GM21619 (cell line): ENCODE results near the gene SAMD13.

Experiments used
- ATAC-seq: cut with Tn5 transposase; IDR thresholded peaks from one replicate; pipeline ENCODE4 v1.9.1; 2021; ENCODE audit not compliant: unreplicated experiment

SAMD13 gene

DNA sequence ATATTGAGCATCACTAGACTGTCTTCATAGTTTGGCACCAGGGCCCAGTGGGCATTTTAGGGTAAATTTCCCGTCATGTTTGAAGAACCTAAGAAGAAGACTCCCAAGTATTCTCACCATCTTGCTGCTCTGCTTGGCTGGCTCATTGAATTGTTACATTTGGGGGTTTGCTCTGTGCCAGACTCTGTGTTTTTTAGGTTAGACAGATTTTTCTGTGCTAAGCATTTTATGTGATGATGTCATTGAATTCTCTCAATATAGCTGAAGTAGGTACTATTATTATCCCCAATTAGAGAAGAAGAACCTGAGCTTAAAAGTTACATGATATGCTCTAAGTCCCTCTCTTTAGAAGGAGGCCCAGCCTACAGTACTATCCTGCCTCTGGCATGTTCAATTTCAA lies 68.8 kb downstream of the SAMD13 start:
- ATAC-seq: no peak

DNA sequence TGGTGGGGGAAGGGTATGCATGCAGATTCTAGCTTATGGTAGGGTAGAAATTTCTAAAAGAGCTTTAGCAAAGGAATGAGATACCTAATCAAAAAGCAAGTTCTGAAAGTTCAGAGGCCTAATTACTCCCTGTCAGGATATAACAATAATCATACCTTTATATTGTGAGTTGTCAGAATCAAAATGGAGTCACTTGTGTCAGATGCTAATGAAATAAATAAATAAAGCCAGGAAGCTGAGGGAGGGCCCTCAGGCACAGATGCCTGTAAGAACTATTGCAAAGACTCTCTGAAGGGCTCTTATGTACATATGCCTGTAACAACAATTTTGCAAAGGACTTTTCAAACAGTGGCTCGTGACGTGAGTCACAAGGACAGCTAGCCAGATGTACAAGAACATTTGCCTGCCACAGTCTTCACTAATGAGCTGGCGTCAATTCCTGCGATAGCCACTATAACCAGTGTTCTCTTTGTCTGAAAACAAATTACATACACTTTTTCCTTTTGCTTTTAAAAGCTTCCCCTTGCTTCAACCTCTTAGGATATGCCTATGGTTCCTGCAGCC lies 69.4 kb downstream of the SAMD13 start:
- no peak for ATAC-seq

DNA sequence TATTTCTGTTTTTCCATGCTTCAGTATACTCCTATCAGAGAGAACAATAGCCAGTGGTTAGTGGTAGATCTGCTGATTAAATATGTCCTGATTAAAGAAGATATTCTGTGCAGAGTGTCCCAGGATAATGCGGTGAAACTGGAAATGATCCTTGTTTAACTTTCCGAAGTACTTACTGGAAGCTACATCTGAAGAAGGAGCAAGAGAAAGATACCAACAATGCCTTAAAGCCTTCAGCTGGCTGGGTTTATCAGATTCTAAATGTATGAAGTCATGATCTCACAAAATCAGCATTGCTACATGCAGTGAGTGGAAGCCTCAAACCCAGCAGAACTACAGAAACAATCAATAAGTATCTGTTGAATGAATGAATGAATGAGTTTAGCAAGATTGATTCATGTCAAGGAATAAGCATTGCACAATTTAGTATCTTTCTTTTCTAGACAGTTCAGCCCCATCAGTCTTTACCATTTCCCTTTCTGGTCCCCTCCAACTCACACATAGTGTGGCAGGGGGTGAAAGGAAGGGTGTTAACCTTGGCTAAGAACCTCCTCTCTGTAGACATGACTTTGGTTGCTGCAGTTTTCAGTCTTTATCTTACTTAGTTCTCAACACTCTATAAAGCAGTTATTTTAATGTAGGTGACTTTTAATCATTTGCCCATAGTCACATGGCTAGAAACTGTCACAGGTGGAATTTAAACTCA lies 72.1 kb downstream of the SAMD13 start:
- no peak for ATAC-seq

DNA sequence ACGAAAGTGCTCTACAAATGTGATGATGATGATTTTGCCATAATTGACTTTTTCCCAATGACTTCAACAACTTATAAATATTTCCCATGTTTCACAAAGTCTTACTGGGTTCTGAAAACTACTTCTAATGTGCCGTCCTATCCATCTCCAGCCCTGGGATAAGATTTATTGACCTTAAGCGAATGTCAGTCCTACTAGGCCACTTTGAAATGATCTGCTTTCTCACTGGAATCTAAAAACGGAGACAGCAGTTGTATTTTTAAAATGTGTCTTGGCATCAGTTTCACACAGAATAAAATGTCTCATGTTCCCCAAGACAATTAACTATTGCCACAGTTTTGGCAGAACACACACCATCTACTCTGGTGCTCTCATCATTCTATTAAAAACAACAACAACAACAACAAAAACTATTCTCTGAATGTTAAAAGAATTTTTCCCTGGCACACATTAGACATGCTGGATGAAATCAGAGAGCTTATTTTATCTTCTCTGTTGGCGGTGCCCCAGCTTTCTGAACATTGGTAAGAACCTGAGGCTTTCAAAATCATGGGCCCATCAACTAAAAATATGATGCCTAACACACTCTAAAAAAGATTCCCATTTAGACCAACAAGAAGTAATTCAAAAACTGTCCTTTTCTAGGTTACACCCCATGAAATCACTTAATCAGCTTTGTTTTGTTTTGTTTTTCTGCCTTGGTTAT lies 73.6 kb downstream of the SAMD13 start:
- ATAC-seq: no peak

DNA sequence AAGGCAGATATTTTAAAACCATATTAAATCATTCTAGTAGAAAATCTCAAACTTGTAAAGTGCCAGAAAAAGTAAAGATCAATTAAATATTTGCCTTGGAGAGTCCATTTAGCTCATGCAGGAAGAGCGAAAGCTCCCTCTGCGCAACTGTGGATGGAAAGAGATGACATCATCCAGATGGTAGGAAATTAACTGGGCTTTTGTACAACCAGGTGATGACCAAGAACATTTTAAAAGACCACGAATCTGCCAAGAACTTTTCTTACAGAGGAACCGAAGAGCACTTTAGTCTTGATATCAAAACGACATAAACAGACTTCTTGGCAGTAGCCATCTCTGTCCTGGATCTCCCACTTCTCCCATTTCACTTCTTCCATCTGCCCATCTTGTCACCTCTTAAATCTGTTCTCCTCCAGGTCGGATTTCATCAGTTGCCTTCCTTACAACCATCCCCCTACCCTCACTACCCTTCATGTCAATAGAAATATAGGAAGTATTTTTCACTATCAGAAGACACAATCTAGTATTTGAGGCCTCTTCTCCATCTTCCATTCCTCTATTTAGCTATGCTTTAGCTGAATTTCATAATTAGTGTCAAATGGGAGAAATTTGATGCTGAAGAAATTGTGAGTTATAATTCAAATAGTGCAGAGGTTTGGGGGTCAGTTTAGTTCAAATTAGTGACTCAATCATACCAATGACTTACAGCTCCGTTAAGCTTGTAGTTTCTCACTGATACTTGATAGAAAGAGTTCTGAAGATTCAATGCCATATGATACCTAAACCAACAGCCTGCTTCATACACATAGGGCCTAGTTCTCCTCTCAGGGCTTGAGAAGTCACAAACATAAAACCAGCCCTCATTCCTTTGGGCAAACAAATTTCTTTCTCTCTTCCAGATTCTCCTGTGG lies 74.7 kb downstream of the SAMD13 start:
- ATAC-seq: no peak

DNA sequence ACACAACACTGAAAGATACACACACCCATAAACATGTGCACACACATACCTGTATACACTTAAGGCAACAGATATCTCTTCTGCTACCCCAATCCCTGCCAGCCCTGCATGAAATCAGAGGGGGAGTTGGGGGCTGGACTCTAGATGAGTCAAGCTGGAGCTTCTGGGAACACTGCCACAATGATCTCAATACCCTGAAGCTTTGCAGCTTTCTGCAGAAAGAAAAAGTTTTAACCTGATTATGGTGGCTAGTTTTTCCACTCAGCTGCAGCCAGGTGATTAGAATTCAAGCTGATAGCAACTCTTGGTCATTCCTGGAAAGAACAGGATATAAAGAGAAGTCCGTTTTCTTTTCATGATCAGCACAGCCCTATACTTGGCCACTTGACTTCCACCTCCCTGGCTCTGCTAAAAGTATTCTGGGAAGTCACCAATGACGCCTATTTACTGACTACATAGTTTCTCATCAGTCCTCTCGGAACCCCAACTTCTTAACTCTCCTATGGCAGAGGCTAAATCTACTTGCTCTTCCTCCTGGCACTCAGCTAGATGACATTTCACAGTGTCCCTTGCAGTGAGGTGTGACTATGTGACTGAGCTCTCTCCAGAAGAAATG lies 76.1 kb downstream of the SAMD13 start:
- no peak for ATAC-seq

DNA sequence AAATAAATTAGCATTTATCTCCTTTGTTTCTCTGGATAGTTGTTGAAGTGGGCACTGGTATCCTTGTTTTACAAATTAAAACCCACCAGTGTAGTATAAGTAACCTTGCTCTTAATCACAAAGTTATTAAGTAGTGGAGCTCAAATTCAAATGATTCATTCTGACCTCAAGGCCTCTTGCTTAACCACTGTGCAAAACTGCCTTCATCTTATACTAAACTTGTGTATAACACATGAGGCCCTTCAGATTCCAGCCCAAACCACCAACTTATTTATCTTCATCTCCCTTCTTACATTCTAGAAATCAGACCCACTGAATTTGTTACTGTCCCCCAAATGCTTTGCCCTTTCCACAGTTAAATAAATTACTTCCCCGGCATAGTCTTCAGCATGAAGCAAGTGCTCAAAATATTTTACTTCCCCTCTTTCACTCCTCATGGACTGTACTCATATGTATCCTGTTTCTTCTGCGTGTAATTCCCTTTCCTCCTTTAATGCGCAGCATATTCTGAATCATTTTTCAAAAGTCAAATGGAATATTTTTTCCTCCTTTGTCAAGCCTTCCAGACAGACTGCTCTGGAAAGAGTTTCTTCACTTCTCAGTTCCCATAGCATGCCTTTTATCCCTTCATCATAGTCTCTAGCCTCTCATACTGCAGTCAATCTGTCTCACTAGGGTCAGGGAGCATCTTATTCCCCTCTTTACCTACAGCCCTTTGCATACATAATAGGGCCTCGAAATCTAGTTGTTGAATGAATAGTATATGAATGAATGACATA lies 77.8 kb downstream of the SAMD13 start:
- no peak for ATAC-seq

DNA sequence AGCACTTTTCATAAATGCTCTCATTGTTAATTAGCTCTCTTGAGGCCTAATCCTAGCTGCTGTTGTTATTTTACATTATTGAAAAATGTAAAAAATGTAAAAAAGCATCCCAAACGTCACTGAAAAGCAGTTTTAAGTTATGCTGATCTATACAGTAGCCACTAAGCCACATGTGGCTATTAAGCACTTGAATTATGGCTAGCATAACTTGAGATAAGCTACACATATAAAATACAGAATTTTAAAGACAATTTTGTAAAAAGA lies 78.3 kb downstream of the SAMD13 start:
- no peak for ATAC-seq

DNA sequence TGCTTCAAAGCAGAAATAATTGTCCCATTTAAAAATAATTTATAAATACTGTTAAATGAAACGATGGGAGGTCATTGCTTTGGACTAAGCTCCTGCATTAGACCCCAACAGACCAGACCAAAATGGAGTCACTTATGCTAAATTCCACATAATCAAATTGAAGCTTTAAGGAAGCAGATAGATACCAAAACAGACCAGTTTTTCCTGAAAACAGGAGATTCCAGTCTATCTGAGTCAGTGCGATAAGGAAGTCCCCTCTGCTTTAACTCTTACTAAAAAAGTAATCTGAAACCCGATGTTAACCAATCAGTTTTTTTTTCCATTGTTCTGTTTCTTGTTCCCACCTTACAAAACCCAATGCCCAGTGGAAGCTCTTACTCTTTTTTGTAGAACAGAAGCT lies 80.6 kb downstream of the SAMD13 start:
- no peak for ATAC-seq

DNA sequence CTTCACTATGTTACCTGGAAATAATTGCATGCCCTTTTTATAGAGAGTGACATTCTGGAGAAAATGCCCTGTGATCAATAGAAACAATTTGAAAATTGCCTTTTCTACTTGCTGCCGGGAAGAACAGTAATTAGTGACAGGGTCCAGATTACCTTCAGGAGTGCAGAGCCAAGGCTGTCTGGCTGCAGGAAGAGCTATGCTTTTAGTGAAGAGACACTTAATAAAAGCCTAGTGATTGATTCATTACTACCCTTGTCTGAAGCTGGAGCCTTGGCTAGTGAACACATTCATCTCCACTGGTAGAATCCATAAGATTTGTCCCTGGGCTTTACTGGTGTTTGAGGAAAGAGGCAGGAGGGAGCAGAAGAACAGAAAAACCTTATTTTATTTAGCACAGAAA lies 83.8 kb downstream of the SAMD13 start:
- no peak for ATAC-seq

DNA sequence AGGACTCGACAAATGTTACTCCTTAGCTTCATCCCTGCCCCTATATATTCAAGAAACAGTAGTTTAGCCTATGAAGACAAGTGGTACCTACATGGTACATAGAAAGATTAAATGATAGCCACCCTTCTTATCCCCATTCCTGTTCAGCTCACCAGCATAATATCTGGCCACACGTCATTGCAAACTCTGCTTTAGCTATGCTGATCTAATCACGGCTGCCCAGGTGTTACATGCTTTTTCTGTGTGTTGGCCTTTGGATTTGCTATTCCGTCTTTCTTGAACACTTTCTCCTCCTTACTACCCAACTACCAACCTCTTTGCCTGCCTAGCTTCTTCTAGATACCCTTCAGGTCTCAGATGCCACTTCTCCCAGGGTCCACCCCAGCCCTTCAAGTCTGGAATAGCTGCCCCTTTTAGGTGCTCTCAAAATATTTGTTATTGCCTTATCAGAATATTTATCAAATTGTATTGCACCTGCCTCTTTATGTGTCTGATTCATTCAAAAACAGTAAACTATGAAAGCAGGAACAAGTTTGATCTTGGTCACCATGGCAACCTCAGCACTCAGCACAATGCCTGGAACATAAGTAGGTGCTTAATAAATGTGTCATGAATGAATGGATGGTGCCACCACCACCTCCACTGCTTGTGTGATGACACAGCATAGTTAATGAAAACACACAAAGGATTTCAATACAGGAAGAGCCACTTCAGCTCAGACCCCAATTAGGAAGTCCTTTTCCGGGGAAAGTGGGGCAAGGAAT lies 85.4 kb downstream of the SAMD13 start:
- no peak for ATAC-seq

DNA sequence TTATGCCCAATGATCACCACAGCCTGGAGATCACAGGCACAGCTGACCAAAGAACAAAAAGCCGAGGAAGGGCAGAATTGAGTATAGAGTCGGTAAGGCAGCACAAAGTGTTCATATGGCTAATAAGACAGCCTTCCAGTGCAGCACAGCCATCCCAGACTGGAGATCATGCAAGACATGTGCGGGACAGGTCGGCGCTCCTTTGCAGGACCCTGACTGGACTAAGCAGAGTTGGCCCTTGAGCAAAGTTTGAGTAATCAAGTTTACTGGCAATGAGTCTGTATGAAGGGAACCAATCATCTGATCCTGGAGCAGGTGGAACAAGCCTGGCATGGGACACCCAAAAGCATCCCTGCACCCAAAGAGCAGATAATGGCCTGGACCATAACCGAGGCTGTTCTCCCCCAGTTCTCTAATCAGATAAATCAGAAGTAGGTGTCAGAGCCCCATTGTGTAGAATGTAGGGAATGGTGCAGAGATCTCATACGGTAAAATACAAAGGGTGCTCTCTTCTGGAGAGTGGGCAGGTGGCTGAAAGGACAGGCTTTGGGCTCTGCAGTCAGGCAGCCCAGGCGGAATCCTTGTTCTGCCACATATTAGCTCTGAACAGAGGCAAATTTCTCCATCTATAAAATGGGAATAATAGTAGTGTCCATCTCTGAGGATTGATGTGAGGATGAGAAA lies 86.1 kb downstream of the SAMD13 start:
- ATAC-seq: no peak

DNA sequence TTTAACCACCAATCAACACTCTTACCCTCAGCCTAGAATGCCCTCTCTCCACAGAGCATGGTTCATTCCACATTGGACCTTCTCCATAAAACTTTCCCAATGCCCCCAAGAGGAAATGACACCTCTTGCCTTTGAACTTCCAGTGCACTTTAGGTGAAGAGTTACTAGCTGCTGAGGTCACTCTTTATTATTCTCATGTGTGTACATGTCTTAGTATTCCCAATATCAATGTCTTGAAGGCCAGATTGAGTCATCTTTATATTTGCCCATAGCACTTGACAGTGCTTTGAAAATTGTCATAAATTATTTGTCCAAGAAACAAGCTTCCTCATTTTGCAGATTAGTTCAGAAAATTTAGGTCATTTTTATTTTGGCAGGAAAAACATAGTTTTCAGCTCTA lies 88.7 kb downstream of the SAMD13 start:
- ATAC-seq: no peak

DNA sequence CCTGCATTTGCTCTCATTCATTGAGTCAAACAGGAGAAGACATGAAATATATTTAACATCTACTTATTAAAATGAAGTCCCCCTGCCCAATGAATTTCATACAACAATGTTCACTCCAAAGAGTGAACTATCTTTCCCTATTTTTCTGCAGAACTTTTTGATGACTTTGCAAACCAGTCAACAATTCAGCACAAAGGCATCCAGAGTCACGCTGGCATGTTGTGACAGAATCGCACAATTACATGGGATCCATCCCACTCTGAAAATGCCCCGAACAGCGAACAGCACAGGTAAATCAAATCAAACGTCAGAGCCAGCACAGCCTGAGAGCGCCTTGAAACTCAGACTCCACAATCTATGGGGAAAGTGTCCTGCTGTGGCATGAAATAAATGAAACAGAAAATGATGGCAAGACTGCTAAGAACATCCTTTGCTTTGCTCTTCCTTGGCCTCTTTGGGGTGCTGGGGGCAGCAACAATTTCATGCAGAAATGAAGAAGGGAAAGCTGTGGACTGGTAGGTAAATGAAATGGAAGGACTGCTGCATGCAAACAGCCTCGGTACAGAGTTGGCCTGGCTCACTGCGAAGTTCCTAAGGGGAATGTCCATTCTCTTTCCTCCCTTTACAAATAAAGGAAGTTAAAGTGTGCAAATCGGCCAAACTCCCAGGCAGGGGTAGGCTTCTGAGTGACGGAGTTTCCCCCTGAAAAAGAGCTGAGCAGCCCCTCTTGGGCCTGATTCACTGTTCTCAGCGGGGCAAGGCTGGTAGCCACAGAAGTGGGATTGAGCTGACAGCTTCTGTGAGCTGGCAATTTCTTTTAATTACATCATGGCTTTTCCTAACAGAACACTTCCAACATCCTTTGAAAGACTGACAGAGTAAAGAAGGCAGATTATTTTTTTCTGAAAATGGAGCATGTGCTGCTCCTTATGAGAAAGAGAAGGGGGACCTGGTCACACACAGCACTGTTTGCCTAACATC lies 97.0 kb downstream of the SAMD13 start, which contains the start of gene DNASE2B:
Gene DNASE2B, plus strand, starts transcription at position 310 of the 981 bp plus-strand sequence. Its CDS starts 81 bp downstream, at position 391.
- no peak for ATAC-seq
